Upper lobe of left lung (tissue), 4 donors: ENCODE results near the gene RHOB.

Experiments
- EP300 ChIP-seq, 4 donors: sonication (generic); formaldehyde crosslinking; IDR thresholded peaks; one replicate each; pipeline ENCODE4 v1.5.1; 2017; ENCODE audit warnings: antibody characterized with exemption in 4 of 4, control low read depth in 2 of 4
- POLR2A ChIP-seq, 4 donors: fragments of 450-650 bp; IDR thresholded peaks; one replicate each; pipeline ENCODE4 v1.5.1; 2016 to 2017; ENCODE audit warnings: antibody characterized with exemption in 4 of 4, mild to moderate bottlenecking in 2 of 4
- POLR2AphosphoS5 ChIP-seq, 2 donors: sonication (generic); formaldehyde crosslinking; IDR thresholded peaks; one replicate each; pipeline ENCODE4 v1.5.1; 2017; ENCODE audit warnings: antibody characterized with exemption in 2 of 2
- TF ChIP-seq, protein P1 (sequence below), 6 experiments: fragments of 450-650 bp in 4 of 6; fragments of 200-600 bp in 2 of 6; sonication (generic) in 2 of 6; IDR thresholded peaks; one replicate each; pipeline ENCODE4 v1.5.1; 2016 to 2019; ENCODE audit warnings: antibody characterized with exemption in 6 of 6

DNA sequence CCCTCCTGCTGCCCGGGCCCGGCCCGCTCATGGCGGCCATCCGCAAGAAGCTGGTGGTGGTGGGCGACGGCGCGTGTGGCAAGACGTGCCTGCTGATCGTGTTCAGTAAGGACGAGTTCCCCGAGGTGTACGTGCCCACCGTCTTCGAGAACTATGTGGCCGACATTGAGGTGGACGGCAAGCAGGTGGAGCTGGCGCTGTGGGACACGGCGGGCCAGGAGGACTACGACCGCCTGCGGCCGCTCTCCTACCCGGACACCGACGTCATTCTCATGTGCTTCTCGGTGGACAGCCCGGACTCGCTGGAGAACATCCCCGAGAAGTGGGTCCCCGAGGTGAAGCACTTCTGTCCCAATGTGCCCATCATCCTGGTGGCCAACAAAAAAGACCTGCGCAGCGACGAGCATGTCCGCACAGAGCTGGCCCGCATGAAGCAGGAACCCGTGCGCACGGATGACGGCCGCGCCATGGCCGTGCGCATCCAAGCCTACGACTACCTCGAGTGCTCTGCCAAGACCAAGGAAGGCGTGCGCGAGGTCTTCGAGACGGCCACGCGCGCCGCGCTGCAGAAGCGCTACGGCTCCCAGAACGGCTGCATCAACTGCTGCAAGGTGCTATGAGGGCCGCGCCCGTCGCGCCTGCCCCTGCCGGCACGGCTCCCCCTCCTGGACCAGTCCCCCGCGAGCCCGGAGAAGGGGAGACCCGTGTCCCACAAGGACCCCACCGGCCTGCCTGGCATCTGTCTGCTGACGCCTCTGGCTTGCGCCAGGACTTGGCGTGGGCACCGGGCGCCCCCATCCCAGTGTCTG, 767 bp downstream of the RHOB start:
- TF ChIP-seq, protein P1, sequence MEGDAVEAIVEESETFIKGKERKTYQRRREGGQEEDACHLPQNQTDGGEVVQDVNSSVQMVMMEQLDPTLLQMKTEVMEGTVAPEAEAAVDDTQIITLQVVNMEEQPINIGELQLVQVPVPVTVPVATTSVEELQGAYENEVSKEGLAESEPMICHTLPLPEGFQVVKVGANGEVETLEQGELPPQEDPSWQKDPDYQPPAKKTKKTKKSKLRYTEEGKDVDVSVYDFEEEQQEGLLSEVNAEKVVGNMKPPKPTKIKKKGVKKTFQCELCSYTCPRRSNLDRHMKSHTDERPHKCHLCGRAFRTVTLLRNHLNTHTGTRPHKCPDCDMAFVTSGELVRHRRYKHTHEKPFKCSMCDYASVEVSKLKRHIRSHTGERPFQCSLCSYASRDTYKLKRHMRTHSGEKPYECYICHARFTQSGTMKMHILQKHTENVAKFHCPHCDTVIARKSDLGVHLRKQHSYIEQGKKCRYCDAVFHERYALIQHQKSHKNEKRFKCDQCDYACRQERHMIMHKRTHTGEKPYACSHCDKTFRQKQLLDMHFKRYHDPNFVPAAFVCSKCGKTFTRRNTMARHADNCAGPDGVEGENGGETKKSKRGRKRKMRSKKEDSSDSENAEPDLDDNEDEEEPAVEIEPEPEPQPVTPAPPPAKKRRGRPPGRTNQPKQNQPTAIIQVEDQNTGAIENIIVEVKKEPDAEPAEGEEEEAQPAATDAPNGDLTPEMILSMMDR (IDR thresholded peaks at IDR 0.05): peak in 1 of 6 experiments; percentile 3
- TF ChIP-seq EP300 (IDR thresholded peaks at IDR 0.05) (peak in 1 of 4 donors; percentile 7), POLR2A (IDR thresholded peaks at IDR 0.05) (peak in 2 of 4 donors; percentile 17 to 36), POLR2AphosphoS5 (IDR thresholded peaks at IDR 0.05) (peak; percentile 52 to 71)
